ENCODE results near the gene PGS1.

DNA sequence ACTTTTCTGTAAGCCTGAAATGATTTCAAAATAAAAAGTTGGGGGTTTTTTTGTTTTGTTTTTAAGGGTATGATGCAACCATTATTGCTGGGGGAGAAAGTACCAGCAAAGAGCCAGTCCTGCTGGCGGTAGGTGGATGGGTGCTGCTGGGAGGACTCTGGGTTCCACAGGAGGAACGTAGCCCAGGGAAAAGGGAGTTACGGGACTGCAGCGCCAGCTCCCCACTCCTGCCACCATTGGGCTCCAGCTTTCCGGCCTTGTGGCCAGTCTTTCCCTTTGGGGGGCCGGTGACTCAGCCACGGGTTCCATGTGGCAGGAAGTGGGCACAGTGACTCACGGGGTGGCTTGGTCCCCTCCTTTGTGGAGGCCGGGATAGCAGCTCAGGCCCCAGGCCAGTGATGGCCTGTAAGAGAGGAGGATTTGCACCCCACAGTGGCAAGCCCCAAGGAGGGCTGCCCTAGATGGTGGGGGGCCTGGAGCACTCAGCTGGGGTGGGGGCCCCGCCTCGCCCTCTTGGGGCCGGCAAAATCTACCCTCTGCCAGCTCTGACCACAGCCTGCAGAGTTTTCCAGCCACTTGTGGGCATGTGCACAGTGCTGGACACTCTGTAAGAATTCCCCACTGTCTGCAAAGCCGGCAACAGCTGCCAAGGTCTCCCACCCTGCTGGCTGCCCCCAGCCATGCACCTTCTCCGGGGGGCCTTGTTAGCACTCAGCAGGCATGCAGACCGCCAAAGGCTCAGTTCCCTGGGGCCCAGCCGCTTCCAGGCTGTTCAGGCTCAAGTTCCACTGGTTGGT, 49.0 kb upstream of the PGS1 start:
- TF ChIP-seq, protein P1, sequence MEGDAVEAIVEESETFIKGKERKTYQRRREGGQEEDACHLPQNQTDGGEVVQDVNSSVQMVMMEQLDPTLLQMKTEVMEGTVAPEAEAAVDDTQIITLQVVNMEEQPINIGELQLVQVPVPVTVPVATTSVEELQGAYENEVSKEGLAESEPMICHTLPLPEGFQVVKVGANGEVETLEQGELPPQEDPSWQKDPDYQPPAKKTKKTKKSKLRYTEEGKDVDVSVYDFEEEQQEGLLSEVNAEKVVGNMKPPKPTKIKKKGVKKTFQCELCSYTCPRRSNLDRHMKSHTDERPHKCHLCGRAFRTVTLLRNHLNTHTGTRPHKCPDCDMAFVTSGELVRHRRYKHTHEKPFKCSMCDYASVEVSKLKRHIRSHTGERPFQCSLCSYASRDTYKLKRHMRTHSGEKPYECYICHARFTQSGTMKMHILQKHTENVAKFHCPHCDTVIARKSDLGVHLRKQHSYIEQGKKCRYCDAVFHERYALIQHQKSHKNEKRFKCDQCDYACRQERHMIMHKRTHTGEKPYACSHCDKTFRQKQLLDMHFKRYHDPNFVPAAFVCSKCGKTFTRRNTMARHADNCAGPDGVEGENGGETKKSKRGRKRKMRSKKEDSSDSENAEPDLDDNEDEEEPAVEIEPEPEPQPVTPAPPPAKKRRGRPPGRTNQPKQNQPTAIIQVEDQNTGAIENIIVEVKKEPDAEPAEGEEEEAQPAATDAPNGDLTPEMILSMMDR (IDR thresholded peaks at IDR 0.05): no peak
- TF ChIP-seq POLR2A (IDR thresholded peaks at IDR 0.05): no peak

Measured in prostate gland (tissue), 2 donors.